ENCODE data around the gene THRA.
"Not testable (repeated sequence)": the region's sequence is repeated elsewhere in the genome, so short reads cannot be mapped to it uniquely, and the experiment has no call there.

Gene THRA

DNA sequence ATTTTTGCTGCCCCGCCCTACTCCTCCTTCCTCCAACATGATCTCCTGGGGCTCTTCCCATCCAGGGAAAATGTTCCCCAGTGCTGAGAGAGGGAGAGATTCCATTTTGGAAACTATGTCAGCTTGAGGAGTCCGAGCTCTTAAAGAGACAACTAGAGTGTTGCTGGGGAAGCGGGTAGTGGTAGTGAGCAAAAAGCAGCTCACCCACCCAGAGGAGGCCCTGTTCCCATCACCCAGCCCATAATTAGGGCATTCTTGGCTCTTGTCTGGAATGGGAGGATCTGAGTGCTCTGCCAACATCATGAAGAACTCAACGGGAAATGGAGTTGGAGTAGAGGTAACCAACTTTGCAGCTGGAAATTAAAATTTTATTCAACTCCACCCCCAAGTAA lies 49.9 kb downstream of the THRA start:
- no peak for DNase-seq (ENCODE audit: low read depth in 2 of 2)

DNA sequence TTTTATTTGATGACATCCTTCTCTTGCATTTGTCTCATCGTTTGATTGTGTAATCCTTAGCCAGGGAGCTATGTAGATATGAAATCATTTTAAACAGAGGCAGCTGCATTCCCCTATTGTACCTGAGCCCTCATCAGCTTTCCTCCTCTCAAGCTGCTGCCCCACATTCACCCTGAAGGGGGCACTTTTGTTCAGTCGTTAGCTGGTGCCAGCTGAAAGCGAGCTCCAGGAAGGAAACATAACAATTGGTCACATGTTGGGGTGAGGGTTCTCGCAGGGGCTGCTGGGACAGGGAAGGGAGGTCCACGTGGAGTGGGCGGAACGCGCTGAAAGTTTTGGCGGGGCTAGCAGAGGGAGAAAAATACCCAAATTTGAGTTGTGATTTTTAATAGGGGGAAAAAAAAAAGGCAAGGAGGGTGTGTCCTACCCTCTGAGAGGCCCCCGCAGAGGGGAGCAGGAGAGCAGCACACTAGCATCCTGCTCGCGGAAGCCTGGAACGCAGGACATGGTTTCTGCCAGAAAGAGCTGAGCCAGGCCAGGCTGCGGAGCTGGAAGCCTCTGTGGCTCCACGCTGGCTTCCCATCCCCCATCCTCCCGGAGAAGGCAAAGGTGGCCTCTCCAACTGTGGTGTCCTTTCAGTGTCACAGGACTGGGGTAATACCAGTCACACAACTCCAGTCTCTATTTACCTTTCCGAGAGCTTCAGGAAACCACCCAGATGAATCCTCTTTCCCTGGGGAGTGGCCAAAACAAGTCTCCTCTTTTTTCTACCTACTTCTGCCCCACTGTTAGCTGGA lies 50.5 kb downstream of the THRA start:
- peak; percentile 82 to 93 for DNase-seq (ENCODE audit: low read depth in 2 of 2)

DNA sequence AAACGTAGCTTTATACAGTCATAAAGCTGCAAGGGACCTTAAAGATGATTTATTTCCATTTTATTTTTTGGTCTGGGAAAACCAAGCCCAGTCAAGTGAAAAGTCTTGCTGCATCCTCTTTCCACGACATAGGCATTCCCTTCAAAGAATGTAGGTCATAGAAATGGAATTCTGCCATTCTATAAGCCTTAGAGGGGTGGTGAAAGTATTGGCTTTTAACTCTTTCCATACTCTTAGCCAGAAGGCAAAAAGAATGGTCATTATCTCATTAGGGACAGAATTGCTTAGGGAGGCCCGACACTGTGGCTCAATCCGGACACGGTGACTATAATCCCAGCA lies 51.1 kb downstream of the THRA start:
- no peak for DNase-seq (ENCODE audit: low read depth in 2 of 2)

DNA sequence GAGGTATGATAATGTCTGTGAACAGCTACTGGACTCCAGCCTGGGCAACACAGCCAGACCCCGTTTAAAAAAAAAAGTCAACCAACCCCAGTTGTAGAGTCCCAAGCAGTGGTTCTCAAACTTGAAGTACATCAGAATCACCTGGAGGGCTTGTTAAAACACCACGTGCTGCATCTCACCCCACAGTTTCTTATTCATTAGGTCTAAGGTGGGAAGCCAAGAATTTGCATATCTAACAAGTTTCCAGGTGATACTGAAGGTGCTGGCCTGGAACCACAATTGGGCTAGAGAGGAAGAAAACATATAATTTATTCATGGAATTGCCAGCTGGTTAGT lies 52.3 kb downstream of the THRA start:
- DNase-seq (ENCODE audit: low read depth in 2 of 2) = no peak

DNA sequence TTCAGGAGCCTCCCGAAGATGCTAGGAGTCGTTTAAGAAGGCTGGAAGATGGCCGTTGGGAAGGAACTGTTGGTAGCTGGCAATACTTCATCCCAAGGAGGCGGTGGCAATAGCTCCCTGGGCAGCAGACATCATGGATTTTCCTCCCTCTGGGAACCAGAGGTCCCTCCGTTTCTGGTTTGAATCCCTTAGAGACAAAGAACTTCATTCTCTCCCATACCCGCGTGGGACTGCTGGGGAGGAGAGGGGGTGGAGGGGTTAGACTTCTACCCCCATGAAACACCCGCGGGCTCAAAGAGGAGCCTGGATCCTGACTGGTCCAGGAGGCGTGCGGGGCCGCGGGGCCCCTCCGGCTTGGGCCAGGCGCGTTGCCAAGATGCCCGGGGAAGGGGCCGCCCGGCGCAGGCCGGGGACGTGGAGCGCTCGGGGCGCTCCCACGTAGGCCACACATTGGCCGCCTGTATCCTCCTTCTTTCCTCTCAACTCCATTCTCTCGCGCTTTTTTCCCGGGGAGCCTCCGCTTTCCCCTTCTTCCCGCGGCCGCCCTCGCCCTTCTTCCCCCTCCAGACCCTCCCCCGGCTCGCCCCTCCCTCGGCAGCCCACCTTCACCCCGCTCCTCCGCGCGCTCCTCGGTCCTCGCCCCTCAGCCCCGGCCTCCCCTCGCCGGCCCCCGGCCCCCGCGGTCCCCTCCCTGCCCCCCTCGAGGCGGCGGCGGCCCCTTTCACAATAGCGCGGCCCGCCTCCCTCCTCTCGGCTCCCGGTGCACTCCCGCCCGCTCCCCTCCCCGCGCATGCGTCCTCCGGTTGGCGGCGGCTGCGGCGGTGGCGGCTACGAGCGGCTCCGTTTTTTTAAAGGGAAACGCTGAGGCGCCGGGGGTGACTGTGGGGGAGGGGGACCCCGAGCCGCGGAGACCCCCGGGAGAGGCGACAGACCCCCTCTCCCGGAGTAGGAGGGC lies 58.7 kb downstream of the THRA start, which contains the start of gene MSL1:
Gene MSL1, plus strand, starts transcription at position 791 of the 955 bp plus-strand sequence. CDS start 642 bp downstream, outside the sequence.
- peak; percentile 68 to 78 for DNase-seq (ENCODE audit: low read depth in 2 of 2)

DNA sequence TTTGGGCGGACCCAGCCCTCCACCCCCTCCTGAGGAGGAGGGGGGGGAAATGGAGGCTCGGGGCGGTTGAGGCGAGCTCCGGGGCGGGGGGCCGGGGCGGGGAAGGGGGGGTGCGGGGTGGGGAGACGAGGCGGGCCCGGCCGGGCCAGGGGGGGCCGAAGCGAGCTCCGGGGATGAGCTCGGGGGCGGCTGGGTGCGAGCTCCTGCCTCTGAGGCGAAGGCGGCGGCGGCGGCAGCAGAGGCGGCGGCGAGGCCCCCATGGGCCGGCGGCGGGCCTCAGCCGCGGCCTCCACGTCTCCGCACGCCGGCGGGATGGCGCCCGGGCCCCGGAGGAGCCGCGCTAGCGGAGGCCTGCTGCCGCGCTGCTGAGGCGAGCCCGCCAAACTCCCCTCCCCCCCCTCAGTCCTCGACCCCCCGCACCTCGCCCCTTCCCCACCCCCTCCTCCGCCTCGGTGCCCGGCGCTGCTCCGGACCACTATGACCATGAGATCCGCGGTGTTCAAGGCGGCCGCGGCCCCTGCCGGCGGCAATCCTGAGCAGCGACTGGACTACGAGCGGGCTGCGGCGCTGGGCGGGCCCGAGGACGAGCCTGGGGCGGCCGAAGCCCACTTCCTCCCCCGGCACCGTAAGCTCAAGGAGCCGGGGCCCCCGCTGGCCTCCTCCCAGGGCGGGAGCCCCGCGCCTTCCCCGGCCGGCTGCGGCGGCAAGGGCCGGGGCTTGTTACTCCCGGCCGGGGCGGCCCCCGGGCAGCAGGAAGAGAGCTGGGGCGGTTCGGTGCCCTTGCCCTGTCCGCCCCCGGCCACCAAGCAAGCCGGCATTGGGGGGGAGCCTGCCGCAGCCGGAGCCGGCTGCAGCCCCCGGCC lies 59.6 kb downstream of the THRA start:
- DNase-seq (ENCODE audit: low read depth in 2 of 2) = no peak

DNA sequence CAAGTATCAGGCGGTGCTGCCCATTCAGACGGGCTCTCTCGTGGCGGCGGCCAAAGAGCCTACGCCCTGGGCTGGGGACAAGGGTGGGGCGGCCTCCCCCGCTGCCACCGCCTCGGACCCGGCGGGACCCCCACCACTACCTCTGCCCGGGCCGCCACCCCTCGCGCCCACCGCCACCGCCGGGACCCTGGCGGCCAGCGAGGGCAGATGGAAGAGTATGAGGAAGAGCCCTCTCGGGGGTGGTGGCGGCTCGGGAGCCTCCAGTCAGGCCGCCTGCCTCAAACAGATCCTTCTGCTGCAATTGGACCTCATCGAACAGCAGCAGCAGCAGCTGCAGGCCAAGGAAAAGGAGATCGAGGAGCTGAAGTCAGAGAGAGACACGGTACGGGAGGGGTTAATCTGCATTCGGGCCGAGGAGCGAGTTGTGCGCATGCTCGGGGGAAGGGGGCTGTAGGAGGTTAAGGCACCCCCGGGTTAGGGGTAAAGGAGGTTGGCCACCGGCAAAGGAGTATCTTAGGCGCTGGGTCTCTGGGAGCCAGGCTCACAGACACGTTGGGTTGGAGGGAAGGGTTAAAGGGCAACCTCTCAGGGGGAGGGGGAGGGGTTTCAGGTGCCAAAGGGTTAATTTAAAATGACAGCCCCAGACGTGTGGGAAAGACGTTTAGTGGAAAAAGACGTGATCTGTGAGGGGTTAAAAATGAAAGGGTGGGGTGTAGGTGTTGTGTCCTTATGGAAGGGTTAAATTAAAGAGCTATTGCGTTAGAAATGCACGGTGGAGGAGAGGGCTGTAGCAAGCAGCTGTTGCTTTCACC lies 60.4 kb downstream of the THRA start:
- DNase-seq (ENCODE audit: low read depth in 2 of 2) = no peak

DNA sequence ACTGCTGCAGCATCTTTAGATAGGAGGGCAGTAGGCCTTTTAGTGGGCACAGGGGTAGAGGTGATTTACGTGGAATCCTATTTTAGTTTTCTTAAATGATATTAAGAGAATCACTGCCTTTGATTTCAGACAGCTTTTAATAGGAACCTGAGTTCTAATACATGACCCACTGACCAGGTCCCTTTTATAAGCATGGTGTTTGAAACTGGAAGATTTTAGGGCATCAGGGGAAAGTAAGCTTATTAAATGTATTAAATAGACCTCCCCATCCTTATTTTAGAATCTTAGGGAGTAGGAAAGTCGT lies 61.0 kb downstream of the THRA start:
- no peak for DNase-seq (ENCODE audit: low read depth in 2 of 2)

DNA sequence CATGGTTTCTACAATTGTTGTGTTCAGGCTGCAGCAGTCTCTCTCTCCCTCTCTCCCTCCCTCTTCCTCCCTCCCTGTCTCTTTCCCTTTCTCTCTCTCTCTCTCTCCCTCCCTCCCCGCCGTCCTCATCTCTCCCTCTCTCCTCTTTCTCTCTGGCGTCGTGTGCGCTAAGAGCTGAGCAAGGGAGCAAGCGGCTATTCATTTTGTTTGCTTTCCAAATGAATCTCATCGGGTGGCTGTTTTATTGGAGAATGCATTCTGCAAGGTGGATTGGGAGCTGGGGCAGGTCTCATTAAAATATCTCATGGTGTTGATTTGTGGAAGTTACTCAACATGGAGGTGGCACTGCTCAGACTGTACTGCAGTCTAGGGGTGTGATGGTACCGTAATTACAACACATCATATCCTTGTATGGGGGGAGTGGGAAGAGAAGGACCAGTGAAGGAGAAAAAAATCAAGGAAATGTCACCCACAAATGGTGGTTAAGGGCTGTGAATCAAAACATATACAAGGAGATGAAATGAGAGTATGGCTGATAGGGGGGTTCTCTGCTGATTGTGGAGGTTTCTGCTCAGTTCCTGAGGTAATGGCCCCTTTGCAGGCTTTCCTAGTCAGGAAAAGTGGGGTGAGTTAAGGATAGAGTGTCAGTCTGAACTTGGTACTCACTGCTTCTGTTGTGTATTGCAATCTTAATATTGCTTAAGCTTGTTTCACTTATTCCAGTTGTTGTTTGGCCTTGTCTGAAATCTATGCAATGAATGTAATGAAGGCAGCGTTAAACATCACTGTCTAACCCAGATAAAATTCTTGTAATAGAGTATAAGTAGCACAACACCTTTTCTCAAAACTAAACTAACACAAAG lies 61.7 kb downstream of the THRA start:
- DNase-seq (ENCODE audit: low read depth in 2 of 2) = no peak

DNA sequence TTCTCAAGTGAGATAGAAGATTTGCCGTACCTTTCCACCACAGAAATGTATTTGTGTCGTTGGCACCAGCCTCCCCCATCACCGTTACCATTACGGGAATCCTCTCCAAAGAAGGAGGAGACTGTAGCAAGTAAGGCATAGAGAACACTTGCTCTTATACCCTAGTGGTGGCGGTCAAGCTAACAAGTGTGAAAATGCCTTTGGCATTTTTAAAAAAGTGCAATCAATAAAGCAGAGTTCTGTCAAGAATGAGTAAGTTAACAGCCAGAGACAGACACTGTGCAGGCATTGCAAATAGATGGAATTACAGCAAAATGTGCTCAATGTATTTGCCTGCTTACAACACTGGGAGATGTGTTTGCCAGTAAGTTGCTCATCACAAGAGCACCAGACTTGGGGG lies 66.7 kb downstream of the THRA start:
- no peak for DNase-seq (ENCODE audit: low read depth in 2 of 2)

DNA sequence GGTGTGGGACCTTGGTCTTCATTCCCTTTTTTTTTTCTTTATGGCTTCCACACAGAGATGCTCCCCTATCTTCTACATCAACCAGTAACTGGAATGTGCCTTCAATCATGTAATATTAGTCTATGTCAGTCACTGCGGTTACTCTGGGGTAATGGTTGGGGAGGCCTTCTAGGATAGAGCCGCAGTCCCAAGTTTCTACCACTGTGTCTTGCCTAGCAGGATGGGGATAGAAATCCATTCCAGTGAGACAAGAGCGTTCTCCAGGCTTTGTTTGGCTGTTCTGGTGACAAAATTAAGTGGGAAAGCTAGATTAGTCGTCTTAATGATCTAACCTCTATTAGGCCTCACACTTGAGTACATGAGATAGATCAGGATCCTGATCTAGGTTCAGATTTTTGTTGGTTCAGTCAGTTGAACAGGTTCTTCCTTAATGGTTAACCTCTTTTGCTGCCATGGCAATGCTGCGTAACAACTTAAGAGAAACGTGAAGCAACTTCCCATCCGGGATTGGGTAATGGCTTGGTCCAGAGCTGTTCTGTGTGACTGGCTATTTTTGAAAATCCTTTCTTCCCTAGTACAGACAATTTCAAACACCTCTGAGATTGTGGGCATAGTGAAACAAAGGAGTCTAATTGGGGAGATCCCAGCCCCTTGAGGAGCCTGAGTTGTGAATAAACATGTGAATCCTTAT lies 67.7 kb downstream of the THRA start:
- no peak for DNase-seq (ENCODE audit: low read depth in 2 of 2)

DNA sequence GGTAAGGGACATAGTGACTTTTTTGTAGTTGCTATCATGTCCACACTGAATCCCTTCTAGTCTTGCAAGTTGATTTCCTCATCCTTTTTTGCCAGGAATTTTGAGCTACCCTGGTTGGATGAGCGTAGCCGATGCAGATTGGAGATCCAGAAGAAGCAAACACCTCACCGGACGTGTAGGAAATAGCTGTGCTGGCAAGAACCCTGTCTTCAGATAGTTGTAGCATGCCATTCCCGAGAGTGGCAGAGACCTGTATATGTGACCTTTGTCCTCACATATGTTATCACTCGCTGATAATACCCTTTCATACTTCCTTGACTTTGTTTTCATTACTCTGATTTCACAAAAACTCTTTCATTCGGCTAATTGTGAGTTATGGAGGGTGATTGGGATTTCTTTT lies 71.4 kb downstream of the THRA start:
- DNase-seq (ENCODE audit: low read depth in 2 of 2) = no peak

DNA sequence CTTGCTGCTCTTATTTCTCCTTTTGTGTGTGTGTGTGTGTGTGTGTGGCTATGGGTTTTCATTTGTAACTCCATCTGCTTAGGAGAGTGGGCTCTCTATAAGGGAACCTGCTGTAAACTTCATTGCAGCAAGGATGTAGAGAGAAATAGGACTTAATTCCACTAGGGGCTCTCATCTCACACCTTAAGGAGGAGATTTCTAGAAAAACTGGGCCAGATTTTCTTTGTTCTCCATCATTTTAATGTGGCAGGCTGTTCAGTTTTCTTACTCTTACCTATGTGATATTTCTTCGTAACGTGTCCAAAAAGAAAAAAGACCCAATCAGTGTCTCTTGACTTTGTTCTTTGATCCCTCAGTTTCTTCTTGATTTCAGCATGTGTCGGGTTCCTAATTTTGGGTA lies 73.1 kb downstream of the THRA start:
- no peak for DNase-seq (ENCODE audit: low read depth in 2 of 2)

DNA sequence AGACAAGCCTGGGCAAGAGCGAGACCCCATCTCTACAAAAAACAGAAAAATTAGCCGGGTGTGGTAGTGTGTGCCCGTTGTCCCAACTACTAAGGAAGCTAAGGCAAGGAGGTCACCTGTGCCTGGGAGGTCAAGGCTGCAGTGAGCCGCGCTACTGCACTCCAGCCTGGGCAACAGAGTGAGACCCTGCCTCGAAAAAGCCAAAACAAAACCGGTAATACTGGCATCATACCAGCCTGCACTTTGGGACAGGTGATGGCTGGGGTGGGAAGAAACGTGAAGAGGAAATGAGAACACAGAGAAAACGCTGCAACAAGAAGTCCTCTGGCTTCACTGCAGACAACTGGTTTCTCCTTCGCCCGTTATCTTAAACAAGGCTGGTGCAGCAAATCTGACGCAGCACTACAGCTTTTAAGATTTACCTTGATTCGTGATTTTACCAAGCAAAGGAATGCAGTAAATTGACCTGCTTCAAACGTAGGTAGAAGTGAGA lies 76.8 kb downstream of the THRA start:
- DNase-seq (ENCODE audit: low read depth in 2 of 2) = no peak

DNA sequence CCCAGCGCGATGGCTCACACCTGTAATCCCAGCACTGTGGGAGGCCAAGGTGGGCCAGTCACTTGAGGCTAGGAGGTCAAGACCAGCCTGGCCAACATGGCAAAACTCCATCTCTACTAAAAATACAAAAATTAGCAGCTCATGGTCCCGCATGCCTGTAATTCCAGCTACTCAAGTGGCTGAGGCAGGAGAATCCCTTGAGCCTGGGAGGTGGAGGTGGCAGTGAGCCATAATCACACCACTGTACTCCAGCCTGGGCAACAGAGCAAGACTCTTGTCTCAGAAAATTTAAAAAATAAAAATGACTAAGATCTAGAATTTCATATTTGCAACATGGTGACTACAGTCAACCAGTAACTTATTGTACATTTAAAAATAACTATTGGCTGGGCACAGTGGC lies 80.4 kb downstream of the THRA start:
- DNase-seq (ENCODE audit: low read depth in 2 of 2) = not testable (repeated sequence)

Data from stimulated activated CD4-positive, alpha-beta T cell treated with anti-CD3 and anti-CD28 coated beads, Interleukin-12 subunit alpha, Interleukin-12 subunit beta, amount 100 ng/mL, for 24 hours (primary cell).